HUDEP-2 (cell line): Measurements from ENCODE around the gene MSMO1.
A peak's percentile ranks its signal among the peaks of the same experiment; 100 is the strongest.
"Not testable (repeated sequence)": the region's sequence is repeated elsewhere in the genome, so short reads cannot be mapped to it uniquely, and the experiment has no call there.

Source experiments
- DNase-seq, 76 experiments: peaks; one replicate each; lab custom pipeline; 2025; ENCODE audit not compliant: unreplicated experiment in 76 of 76; lab: John Stamatoyannopoulos, UW

MSMO1 gene

DNA sequence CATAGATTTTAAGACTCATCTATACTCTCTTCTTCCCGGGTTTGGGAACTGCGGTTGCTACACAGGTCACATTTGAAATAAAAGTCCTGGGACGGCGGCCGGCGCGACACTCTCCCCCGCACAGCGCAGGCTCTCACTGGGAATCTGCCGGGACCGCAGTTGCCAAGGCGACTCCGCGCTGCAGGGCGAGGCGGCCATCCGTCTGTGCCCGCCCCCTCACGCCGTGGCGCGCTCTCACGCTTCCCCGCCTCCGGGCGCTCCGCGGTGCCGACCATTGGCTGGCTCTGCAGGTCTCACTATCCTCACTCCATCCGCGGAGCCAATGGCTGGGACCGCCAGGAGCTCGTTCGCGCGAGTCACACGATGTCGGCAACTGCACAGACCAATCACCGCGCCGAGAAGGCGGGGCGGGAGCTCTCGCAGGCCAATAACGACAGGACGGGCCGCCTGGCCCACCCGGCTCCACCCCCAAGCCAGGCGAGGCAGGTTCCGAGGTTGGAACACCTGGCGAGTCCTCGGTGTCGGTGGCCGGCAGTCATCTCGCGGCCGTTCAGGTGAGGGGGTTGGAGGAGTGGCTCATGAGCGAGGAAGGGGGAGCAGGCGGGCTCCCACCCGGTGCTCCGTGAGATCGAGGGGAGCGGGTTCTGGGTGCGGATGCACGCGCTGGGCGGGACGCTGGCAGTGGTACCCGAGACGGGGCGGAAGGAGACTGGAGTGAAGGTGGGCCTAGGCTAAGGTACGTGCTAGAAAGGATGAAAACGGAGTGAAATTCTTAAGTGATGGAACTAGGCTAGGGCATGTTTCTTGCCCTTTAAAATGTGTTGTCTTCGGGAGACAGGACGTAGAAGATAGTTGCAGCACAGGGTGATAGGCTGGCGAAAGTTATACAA lies at the start of gene MSMO1:
MSMO1 (plus strand) TSS at position 459 of the 890 bp plus-strand sequence. CDS start 5,702 bp downstream, outside the sequence.
- DNase-seq: peak; percentile 47 to 99 (median 97)

DNA sequence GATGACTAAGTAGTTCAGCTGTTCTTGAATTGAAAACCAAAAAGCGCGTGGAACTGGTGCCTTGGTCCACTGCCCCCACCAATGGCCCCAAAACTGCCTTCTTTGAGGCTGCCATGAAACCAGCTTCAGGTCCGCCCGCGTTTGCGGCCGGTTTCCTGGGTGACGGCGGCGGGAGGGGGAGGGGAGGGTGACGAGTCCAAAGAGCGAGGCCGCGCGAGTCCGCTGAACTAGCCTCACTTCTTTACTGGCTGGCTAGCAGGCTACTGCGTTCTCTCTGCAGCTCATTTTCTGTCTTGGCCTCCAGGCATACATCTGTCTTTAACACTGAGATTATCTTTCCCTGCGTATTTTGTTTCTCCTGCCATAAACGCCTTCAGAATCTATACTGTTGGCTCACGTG lies 47.9 kb upstream of the MSMO1 start:
- DNase-seq: not testable (repeated sequence)

DNA sequence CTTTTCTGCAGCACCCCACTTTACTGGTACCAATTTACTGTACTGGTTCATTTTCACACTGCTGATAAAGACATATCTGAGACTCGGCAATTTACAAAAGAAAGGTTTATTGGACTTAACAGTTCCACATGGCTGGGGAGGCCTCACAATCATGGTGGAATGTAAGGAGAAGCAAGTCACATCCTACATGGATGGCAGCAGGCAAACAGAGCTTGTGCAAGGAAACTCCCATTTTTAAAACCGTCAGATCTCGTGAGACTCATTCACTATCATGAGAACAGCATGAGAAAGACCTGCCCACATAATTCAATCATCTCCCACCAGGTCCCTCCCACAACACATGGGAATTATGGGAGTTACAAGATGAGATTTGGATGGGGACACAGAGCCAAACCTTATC lies 42.8 kb upstream of the MSMO1 start:
- DNase-seq: not testable (repeated sequence)

DNA sequence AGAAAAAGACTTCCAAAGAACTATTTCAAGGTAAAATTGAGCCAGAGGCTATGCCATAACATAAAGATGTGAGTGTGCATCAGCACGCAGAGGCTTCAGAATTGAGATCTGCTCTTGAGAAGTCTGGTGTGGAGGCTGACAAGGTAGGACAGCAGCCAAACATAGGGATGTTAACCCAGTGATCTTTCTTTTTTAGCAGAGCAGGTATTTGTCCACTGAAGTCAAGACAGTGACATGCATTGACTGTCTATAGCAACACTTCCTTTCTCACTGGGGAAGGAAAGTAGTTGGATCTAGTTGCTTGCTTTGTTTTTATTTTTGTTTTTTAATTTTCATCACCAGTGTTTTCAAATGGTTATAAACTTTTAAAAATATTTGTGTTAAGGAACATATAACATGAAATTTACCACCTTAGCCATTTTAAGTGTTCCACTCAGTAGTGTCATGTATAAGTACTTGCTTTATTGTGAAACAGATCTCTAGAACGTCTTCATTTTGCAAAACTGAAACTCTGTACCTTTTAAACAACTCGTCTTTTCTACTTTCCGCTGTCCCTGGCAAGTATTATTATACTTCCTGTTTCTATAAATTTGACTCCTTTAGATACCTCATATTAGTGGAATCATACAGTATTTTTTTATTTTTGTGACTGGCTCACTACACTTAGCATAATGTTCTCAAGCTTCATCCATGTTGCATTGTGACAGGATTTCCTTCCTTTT lies 40.7 kb upstream of the MSMO1 start:
- not testable (repeated sequence) for DNase-seq

DNA sequence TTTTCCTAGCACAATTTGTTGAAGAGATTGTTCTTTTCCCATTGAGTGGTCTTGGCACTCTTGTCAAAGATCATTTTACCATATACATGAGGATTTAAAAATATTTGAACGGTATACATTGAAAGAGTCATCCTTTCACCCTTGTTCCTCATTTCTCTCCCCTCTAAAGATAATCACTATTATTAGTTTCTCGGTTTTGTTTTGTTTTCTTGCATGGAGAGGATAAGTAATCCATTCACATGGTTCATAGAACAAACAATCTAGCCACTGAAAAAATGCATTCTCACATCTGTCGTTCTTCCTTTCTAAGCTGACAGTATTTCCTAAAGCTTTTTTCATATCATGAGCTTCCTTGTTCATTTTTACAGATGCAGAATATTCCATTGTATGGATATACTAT lies 39.2 kb upstream of the MSMO1 start:
- DNase-seq: no peak

DNA sequence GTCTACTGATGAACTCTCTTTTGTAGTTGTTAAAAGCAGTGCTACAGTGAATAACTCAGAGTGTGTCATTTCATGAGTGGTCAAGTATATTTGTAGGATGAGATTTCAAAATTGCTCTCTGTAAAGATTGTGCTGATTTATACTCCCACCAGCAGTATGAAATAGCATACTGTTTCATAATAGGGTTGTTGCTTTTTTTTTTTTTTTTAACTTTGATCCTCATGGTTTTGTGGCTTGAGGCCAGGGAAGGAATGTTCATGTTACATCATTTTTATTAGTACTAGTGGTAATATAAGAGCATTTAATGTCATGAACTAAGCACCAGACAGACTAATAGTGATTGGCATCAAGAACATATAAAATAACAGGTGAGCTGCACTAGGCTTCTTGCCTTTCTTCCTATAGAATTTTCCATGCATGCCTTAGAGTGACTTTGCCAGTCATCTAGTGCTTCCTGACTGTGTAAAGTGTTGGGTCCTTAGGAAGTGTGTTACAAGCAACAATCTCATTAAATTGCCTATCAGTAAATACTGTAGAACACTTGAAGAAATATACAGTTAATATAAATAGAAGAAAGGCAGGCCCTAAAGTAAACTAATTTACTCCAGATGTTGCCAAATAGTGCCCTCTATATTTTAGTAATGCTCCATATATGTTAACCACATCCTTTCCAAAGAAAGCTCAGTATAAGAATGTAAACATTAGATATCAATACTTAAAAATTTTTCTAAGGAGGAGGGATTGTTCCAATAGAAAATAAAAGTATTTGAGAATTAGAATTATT lies 38.6 kb upstream of the MSMO1 start:
- no peak for DNase-seq

DNA sequence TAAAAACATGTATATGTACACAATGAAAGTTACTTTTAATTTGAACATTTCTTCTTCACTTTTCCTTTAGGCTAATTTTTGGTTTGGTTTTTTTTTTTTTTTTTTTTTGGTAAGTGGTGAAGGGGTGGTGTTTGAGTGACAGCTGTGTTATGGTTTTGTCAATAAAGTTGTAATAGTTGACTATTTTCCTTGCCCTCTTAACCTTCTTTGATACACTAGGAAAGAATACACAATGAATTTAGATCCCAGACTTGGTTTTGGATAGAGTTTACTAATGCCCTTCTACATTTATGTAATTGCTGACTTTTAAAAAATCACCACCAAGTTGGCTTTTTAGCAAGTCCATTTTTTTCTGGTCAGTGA lies 38.1 kb upstream of the MSMO1 start:
- DNase-seq: no peak

DNA sequence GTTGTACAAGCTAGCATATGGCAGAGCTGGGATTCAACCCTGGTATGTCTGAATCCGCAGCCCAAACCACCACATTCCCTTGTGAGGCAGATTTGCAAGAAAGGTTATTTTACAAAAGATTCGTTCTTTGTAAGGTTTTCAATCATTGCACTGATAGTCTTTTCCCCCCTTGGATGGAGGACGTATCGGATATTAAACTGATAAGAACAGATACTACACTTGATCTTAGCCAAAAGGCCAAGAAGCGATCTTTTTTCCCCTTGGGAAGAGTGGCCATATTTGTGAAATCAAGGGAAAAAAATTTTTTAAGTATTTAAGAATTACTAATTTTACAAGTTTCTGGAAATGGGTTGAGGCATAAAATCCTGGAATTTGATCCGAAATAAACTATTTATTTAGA lies 34.4 kb upstream of the MSMO1 start:
- DNase-seq: no peak

DNA sequence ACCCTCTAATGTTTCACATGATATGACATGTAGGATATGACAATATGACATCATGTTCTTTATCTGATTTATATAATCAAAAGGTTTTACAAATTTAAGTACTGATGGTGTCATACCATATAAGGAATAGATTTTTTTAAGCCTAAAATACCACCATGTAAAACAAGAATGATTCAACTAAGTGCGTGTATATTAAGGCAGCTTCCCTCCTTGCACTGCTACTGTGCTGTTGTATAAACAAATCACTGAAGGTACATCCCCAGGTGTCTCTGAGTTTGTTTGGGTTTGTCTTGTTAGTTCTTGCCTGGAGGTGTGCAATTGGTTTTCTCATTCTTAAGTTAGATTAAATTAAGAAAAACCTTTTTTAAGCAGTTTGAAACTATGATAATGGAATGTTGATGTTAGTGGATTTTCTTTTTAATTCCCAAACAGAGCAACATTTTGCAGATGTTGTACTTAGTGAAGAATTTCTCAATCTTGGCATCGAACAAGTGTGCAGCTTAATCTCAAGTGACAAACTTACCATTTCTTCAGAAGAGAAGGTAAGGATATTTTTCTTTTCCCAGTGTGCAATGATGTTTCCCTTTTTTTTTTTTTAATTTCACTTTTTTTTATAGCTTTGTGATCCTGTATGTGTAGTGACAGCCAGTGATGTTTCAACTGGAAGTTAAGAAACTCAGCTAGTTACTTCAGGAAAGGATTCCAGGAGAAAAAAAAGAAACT lies 33.4 kb upstream of the MSMO1 start:
- no peak for DNase-seq

DNA sequence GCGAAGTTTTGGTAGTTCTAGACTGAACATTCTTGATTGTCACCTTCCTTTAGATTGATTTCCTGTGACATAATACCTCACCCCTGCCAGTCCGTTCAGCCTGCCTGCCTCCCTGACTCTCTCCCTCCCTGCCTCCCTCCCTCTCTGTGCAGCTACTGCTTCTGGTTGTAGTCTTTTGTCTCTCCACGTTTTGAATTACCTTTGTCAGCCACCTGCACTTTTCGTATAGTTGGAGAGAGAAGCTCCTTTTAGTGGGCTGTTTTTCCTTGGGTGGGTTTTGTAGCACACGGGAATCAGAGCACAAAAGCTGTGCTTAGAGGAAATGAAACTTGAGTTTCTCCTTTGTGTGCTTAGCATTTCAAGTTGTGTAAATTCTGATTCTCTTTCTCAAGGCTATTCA lies 32.6 kb upstream of the MSMO1 start:
- DNase-seq: no peak

DNA sequence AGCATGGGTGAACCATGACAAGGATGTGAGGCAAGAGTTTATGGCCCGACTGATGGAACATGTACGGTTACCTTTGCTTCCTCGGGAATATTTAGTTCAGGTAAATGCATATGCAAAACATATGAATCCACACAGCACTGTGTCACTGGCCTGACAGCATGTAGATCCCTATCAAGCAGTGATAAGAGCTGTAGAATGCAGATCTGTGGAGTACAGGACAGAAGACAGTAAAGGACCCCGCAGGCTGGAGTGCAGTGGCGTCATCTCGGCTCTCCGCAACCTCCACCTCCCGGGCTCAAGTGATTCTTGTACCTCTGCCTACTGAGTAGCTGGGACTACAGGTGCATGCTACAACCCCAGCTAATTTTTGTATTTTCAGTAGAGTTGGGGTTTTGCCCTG lies 29.8 kb upstream of the MSMO1 start:
- no peak for DNase-seq

DNA sequence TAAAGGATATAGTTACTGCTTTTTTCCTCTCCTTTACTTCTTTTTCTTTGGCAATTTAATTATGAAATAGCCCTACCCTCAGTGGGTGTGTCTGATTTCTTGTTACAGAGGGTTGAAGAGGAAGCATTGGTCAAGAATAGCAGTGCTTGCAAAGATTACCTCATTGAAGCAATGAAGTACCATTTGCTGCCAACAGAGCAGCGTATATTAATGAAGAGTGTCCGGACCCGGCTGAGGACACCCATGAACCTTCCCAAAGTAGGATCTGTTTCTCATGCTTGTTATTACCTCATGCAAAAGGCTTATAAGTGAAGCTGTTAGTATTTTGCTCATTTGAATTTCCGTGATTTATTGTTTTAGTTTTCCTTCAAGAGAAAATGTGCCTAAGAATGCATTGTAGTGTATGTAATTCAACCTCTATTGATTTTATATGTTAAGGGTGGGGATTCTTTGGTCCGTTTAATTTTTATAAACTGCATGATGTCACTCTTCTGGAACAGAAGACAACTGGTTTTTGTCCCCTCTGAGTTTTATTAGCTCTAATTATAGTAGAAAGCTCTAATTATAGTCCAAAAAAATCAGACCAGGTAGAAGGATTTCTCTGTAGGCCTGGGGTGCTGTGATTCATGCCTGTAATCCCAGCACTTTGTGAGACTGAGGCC lies 27.9 kb upstream of the MSMO1 start:
- no peak for DNase-seq

DNA sequence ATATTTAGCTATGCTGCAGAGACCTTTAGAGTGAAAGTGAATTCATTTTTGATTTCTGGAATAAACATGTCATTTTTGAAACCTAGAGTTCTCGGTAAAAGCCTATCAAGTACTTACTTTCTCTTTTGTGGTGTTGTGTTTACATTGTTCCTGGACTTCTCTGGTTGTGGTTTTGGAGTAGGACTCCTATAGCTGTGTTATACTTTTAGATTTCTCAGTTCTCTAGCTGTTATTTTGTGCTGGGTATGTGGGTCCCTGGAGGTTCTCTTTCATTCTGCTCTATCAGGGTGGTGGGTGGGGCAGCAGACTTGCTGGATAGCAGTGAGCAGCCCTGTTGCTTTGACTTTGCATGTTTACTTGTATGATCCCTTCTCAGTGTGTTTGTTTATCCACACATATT lies 25.6 kb upstream of the MSMO1 start:
- peak in 8 of 76 experiments; percentile 0 to 6 (median 2) for DNase-seq

DNA sequence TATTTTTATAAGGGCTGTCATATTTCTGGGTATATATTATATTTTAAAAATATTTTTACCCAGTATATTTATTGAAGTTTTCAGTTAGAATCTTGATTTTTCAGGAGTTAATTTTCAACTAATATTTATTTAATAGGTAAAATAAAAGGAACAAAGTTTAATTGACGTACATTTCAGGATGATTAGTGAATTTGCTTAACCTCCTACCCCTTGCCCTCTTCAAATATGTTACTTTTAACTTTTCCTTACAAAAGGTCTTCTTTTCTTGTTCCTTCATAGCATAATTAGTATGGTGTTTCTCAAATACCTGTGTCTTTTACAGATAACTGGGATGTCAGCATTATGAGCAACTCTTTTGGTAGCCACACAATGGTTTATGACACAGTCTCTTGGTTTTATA lies 24.8 kb upstream of the MSMO1 start:
- DNase-seq: no peak

DNA sequence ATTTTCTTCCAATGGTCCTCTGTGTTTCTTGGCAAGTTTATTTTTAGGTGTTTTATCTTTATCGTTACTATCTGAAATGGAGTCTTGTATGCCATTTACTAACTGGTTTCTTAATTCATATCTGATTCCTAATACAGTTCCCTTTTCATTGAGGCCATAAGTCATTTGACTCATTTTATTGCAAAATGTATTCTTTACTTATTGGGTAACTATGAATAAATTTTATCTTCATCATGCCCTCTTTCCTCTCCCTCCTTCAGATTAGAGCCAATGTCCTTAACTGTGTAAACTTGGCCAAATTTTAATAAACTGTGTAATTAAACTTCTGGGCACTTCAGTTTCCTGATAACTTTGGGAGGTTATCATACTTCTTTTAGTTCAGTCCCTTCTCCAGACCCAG lies 19.3 kb upstream of the MSMO1 start:
- no peak for DNase-seq

DNA sequence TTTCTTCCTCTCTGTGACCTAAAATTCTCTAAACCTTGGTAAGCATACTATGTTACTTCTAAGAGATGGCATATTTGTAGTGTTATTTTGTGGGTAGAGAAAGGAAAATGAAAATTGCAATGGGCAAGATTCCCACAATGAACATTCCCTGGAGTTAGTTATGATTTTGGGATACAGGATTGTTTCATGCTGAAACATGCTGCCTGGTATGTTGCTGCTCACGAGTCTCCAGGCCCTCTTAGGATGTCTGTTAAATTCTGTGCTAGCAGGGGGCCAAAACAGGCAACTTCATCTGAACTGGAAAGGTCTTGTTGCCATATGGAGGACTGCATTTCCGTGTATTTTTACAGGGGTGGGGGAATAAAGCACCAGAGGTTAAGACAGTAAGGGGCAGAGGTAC lies 18.9 kb upstream of the MSMO1 start:
- DNase-seq: no peak

DNA sequence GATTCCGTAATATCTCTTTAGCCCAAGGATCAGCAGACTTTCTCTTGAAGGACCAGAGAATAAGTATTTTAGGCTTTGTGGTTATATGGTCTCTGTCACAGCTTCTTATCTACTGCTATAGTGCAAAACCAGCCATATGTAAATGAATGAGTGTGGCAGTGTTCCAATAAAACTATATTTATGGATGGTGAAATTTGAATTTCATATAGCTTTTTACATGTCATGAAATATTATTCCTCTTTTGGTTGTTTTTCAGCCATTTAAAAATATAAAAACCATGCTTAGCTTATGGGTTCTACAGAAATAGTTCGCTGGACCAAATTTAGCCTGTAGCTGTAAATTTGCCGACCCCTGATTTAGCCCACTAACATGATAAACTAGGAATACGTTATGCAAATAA lies 18.0 kb upstream of the MSMO1 start:
- DNase-seq: no peak

DNA sequence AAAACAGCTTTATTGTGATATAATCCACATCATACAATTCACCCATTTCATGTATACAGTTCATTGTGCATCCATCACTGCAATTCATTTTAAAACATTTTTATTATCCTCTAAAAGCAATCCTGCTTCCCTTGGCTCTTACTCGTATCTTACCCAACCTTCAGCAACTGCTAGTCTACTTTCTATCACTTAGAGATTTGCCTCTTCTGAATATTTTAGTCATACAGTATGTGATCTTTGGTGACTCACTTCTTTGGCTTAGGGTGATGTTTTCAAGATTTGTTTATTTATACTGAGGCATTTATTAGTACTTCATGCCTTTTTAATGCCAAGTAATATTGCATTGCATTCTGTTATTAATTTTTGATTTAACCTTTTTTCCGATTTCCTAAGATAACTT lies 15.0 kb upstream of the MSMO1 start:
- DNase-seq: no peak

DNA sequence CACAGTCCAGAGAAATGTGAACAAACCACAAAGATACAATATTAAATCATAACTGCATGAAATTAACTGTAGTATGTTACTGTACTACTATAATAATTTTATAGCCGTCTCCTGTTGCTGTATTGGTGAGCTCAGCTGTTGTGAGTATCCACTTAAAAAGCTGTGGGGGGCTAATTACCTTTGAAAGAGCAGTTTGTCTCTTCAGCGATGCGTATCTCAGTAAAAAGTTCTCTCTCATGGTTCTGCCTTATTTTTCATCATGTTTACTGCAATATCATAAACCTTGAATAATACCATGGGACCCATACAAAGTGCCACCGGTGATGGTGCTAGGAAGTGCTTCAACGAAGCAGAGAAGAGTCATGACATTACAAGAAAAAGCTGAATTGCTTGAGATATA lies 8.4 kb upstream of the MSMO1 start:
- DNase-seq: no peak

DNA sequence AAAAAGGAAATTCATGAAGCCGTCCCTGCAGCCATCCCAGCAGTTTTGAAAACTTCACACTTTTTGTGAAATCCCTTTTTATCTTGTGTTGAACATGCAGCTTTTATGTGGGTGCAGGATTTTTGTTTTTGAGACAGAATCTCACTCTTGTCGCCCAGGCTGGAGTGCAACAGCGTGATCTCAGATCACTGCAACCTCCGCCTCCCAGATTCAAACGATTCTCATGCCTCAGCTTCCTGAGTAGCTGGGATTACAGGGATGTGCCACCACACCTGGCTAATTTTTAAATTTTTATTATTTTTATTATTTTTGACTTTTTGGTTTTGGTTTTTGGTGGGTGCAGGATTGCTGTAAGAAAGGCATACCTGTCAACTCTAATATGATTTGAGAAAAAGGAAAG lies 8.0 kb upstream of the MSMO1 start:
- DNase-seq: no peak
